OCI-LY1 (cell line): ENCODE results near the gene FOXK2.

Experiments used
- EZH2 ChIP-seq: fragments of 200-600 bp; sonication (generic), shearing (Covaris generic); IDR thresholded peaks from 2 replicates; pipeline ENCODE4 v1.8.0; 2017; ENCODE audit warnings: borderline replicate concordance, mixed run types, mild to moderate bottlenecking, antibody characterized with exemption, low read length, moderate library complexity, mixed read lengths
- TF ChIP-seq, protein P1 (sequence below): fragments of 200-600 bp; sonication (generic), shearing (Covaris generic); IDR thresholded peaks from 2 replicates; pipeline ENCODE4 v1.5.1; 2017; ENCODE audit warnings: mild to moderate bottlenecking, antibody characterized with exemption, low read length, moderate library complexity, mixed read lengths

DNA sequence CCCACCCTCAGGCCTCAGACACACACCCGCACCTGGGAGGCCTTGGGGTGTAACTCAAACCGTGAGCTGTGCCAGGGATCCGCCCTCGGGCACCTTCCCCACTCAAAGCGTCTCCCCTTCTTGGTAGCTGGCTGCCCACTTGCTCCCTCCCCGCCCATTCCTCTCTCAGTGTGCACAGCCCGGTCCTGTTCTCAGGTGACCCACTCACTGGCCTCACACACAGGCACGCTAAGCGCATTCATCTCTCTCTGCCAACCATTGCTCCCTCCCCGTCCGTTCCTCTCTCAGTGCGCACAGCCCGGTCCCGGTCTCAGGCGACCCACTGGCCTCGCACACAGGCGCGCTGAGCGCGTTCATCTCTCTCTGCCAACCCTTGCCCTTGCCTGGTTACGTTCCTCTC is 107.9 kb downstream of the FOXK2 start:
- no peak for TF ChIP-seq EZH2
- TF ChIP-seq, protein P1, sequence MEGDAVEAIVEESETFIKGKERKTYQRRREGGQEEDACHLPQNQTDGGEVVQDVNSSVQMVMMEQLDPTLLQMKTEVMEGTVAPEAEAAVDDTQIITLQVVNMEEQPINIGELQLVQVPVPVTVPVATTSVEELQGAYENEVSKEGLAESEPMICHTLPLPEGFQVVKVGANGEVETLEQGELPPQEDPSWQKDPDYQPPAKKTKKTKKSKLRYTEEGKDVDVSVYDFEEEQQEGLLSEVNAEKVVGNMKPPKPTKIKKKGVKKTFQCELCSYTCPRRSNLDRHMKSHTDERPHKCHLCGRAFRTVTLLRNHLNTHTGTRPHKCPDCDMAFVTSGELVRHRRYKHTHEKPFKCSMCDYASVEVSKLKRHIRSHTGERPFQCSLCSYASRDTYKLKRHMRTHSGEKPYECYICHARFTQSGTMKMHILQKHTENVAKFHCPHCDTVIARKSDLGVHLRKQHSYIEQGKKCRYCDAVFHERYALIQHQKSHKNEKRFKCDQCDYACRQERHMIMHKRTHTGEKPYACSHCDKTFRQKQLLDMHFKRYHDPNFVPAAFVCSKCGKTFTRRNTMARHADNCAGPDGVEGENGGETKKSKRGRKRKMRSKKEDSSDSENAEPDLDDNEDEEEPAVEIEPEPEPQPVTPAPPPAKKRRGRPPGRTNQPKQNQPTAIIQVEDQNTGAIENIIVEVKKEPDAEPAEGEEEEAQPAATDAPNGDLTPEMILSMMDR: no peak
